Gastrocnemius medialis (tissue), 4 donors: ENCODE results near the gene WDR7.

ENCODE experiments used
- POLR2A ChIP-seq, 2 donors: fragments of 450-650 bp; IDR thresholded peaks; one replicate each; pipeline ENCODE4 v1.6.1; 2017; ENCODE audit warnings: antibody characterized with exemption in 2 of 2, mild to moderate bottlenecking in 2 of 2, moderate library complexity in 2 of 2
- TF ChIP-seq, protein P1 (sequence below), 5 experiments: fragments of 450-650 bp in 3 of 5; fragments of 200-600 bp in 2 of 5; sonication (generic) in 2 of 5; IDR thresholded peaks in 4 of 5; conservative IDR thresholded peaks in 1 of 5; 1 replicate in 4 of 5; 2 replicates in 1 of 5; pipeline ENCODE4 v1.5.1; 2016 to 2019; ENCODE audit warnings: antibody characterized with exemption in 5 of 5, mild to moderate bottlenecking in 3 of 5, moderate library complexity in 3 of 5

DNA sequence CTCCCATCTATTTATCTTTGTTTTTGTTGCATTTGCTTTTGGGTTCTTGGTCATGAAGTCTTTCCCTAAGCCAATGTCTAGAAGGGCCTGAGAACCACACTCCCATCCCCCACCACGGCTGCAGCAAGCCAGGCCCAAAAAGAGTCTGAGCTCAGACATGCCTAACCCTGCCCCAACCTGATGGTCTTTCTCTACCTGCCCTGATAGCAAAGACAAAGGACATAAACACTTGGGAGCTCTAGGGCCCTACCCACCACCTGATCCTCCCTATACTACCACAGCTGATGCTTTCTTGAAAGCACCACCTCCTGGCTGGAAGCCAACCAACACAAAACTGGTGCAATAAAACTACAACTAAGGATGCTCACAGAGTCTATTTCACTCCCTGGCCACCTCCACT is 233.4 kb downstream of the WDR7 start:
- TF ChIP-seq POLR2A (IDR thresholded peaks at IDR 0.05): no peak
- TF ChIP-seq, protein P1, sequence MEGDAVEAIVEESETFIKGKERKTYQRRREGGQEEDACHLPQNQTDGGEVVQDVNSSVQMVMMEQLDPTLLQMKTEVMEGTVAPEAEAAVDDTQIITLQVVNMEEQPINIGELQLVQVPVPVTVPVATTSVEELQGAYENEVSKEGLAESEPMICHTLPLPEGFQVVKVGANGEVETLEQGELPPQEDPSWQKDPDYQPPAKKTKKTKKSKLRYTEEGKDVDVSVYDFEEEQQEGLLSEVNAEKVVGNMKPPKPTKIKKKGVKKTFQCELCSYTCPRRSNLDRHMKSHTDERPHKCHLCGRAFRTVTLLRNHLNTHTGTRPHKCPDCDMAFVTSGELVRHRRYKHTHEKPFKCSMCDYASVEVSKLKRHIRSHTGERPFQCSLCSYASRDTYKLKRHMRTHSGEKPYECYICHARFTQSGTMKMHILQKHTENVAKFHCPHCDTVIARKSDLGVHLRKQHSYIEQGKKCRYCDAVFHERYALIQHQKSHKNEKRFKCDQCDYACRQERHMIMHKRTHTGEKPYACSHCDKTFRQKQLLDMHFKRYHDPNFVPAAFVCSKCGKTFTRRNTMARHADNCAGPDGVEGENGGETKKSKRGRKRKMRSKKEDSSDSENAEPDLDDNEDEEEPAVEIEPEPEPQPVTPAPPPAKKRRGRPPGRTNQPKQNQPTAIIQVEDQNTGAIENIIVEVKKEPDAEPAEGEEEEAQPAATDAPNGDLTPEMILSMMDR (IDR thresholded peaks at IDR 0.05 in 4 of 5, conservative IDR thresholded peaks at IDR 0.05 in 1 of 5): no peak
